Fibroblast of skin of abdomen (primary cell): ENCODE data around the gene FIBP.
"Not testable (repeated sequence)": the region's sequence is repeated elsewhere in the genome, so short reads cannot be mapped to it uniquely, and the experiment has no call there.

Experiments
- DNase-seq: peaks from one replicate; pipeline ENCODE4 v3.0.0-alpha.2; 2013

The FIBP gene

DNA sequence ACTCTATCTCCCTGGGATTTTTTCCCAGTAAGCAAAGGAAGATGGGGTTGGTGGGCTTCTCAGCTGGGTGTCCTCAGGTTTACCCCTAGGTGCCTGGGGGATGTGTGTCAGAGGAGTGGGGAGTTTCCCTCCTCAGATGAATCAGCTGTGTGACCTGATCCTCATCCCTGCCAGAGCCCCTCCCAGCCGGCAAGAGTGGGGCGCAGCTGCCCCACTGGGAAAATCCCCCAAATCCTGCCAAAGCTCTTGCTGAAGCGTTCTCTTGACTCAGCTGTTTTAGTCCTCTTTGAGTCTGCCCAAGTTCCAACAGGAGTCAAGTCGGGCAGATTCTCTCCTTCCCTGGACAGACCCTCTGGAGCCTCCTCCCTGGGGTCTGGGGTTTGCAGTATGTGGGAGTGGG is 24.6 kb upstream of the FIBP start:
- peak; percentile 66 for DNase-seq

DNA sequence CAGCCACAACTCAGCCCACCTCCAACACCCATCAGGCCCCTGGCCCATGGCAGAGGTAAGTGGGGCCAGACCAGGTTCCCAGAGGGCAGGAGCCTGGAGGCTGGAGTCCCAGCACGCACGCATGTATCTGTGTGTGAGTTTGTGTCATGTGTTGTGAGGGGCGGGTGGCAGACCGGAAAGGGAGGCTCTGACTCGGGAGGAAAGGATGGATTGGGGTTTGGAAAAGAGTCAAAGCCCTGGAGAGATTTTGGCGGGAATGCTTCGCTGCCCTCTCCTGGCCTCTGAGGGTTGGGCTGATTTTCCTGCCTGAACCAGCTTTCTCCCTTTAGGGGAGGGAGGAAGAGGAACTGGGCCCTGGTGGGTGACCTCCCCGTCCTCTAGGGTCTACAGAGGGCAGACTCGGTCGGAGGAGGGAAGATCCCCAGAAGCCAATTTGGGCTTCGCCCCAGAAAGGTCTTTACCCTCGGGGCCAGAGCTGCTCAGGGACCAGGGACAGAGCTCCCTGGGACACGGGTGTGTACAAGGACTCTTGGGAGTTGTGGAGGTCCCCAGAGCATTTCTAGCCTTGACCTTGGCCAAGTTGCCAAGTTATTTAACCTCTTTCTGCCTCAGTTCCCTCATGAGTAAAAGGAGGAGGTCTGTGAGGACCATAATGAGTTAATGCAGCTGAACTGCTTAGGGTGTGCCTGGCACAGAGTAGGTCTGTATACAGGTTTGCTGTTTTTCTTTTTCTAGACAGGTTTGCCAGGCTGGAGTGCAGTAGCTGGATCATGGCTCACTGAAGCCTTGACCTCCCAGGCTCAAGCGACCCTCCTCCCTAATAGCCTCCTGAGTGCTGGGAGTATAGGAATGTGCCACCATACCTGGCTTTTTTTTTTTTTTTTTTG is 23.7 kb upstream of the FIBP start:
- DNase-seq: peak; percentile 89

DNA sequence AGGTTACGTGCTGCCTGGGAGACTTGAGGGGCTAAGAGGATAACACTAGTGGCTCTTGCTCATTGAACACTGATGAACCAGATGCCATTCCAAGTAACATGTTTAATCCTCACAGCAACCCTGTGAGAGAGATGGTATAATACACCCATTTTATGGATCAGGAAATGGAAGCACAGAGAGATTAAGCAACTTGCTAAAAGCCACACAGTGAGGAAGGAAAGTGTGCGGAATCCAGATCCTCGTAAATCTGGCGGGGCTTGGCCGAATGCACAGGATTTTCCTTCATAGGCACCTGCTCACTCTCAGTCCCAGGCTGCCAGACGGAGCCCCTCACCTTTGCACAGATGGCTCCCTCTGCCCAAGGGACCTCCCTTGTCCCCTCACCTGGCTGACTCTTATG is 19.6 kb upstream of the FIBP start:
- no peak for DNase-seq

DNA sequence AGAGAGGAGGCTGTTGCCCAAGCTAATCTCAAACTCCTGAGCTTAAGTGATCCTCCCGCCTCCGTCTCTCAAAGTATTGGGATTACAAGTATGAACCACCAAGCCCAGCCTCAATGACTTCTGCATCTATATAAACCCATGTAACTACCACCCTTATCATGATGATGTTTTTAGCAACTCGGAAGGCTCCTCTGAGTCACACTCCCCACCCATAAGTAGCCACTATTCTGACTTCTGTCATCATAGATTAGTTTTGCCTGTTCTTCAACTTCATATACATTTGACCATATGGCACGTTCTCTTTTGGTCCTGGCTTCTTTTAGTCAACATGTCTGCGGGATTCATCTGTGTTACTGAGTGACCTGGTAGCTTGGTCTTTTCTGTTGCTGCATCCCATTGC is 18.3 kb upstream of the FIBP start:
- DNase-seq: no peak

DNA sequence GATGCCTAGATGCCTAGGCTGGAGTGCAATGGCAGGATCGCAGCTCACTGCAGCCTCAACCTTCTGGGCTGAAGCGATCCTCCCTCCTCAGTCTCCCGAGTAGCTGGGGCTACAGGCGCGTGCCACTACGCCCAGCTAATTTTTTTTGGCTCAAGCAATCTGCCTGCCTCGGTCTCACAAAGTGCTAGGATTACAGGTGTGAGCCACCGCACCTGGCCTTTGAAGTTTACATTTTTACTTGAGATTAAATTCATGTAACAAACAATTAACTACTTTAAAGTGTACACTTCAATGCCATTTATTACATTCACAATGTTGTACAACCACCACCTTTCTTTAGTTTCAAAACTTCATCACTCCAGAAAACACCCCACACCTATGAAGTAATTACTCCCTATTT is 15.4 kb upstream of the FIBP start:
- DNase-seq: no peak

DNA sequence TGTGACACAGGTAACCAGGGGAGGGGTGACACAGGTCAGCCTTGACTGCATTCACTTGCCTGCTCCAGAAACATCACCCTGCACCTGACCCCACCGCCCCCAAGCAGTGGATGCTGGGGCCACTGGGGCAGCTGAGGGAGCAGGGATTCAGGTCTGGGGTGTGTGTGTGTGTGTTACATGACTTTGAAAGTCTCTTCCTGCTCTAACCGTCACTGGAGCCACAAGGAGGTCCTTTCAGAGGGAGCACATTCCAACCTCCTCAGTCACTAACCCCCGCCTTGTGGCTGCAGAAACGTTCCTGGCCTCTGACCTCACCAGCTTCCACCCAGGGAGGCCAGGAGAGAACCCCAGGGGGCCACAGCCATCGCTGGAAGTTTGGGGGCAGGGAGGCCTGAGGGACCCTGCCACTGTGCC is 14.8 kb upstream of the FIBP start:
- peak; percentile 91 for DNase-seq

DNA sequence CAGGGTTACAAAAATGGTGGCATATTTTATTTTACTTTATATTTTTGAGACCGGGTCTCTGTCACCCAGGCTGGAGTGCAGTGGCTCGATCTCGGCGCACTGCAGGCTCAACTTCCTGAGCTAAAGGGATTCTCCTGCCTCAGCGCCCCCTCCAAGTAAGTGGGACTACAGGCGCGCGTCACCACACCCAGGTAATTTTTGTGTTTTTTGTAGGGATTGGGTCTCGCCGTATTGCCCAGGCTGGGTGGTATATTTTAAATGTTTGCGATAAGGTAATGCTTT is 12.6 kb upstream of the FIBP start:
- DNase-seq: no peak

DNA sequence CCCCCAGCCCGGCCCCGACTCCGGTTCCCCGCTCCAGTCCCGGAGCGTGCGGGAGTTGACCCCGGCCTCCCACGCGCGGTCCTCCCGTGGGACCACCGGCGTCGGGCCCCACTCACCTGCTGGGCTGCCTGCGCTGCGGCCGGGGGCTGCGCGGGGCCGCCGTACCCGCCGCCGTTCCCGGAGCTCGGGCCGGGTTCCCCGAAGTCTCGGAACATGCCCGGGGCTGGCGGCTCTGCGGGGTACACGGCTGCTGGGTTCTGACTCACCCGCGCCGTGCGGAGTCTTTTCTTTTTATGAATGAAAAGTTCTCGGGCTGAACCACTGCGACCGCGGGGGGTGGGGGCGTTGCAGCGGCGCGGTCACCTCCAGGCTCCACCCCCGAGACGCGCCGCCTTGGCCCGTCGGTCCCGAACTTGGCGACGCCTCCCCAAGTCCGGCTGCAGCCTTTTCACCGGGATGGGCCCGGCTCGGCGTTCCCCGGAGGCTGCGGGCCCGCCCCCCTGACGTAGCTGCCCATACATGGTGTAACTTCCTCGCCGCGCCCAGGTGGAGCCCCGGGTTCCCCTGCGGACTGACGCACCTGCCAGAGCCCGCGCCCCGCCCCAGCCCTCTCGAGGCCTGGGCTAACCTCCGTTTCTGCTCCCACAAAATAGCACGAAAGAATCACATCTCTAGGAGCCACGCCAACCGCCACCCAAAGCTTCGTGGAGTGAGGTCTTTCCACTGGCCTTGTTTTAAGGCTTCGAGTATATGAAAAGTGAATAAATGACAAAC is 12.0 kb upstream of the FIBP start, which contains the start of gene FOSL1:
Gene FOSL1, minus strand, starts transcription at position 264 of the 774 bp plus-strand sequence. Its CDS starts 49 bp downstream, at position 215.
- DNase-seq: peak; percentile 95

DNA sequence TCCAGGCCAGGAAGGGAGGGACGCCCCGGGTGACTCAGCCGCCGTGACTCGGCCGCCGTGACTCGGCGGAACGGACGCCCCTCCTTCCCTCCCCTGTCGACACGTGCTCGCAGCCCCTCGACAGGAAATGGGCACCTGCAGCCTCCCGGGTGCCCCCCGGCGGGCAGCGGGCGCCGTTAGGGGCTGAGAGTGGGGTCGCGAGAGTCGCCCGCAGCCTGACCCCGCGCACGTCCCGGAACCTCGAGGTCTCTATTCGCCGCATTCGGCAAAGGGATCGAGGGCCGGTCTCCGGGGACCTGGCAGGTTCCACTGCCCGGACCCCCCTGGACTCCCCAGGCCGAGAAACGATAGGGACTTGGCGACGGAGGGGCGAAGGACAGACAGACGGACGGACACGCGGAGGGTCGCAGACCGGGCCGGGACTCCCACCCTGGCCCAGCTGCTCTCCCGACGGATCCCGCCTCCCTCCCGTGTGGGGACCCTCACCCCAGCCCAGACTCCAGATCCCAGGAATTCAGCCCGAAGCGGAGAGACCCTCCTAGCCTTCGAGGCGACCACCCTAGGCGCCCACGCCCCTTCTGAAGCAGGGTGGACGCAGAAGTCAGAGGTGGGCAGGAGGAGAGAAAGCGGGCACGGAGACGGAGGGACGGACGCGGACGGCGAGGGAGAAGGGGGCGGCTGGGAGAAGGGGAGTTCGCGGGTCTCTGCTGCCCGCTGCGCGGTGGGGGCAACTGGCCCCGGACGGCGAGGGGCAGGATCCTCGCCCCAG is 11.3 kb upstream of the FIBP start:
- DNase-seq: peak; percentile 79

DNA sequence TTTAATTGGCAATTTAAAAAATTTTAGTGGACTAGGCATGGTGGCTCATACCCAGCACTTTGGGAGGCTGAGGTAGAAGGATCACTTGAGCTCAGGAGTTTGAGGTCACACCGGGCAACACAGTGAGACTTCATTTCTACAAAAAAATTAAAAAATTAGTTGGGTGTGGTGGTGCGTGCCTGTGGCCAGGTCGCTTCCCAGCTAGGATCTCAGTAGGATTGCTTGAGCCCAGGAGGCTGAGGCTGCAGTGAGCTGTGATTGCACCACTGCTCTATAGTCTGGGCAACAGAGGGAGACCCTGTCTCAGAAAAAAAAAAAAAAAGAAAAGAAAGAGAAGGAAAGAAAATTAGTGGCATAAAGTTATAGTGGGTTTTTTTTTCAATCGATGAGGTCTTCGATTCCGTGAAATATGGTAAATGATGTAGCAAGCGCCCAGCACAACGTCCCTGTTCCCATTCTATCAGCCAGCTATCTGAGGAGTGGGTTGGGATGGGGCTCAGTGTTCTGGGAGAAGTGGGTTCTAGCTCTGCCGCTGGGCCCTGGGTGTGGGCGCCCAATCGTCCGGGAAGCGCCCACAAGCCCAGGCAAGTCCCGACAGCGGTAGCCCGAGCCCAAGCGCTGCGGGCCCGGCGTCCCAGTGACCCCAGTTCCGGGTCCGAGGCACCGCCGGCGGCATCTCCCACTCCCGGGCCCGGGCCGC is 10.5 kb upstream of the FIBP start:
- no peak for DNase-seq

DNA sequence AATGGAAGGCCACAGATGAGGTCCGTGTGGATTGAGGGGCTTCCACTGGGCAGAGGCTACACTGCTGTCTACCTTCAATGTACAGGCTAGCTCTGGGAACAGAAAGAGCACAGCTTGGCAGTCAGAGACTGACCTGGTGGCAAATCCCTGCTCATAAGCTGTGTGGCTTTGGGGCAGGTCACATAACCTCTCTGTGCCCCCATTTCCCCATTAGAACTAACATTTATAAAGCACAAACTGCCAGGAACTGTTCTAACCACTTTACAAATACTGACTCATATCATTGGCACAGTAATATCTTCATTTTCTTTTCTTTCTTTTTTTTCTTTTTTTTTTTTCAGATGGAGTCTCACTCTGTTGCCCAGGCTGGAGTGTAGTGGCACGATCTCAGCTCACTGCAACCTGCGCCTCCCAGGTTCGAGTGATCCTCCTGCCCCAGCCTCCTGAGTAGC is 8.8 kb upstream of the FIBP start:
- DNase-seq: no peak

DNA sequence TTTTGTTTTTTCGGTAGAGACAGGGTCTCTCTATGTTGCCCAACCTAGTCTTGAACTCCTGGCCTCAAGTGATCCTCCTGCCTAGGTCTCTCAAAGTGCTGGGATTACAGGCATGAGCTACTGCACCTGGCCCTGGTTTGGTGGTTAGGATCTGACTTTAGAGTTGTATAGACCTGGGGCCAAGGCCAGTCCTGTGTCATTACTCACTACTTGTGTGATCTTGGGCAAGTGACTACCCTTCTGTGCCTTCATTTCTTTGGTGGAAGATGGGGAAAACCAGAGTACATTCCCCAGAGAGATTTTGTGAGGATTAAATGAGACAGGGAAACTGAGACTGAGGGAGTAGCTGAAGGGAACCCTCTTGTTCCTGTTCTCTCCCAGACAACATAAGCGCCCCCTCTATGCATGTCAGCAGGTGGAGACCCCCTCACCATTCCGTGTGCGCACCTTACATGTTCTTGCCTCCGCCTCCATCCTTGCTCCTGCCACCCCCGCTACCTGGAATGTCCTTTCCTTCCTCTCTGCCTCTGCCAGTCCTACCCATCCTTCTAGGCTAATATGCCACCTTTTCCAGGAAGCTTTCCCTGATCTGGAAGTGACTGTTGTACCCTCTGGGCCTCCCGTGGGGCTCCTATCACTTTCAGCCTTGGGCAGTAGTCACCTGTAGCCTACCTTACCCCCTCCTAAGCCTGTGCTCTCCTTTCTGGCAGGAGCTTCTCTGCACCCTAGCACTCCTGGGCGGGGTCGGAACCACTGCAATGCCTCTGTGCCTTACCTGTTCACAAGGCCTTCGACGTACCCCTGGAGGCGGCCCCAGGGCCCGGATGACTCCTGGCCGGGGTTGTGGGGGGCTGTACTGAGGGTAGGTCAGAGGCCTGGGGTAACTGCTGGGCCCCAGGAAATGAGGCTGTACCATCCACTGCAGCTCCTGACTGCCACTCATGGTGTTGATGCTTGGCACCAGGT is 8.0 kb upstream of the FIBP start:
- DNase-seq: no peak

DNA sequence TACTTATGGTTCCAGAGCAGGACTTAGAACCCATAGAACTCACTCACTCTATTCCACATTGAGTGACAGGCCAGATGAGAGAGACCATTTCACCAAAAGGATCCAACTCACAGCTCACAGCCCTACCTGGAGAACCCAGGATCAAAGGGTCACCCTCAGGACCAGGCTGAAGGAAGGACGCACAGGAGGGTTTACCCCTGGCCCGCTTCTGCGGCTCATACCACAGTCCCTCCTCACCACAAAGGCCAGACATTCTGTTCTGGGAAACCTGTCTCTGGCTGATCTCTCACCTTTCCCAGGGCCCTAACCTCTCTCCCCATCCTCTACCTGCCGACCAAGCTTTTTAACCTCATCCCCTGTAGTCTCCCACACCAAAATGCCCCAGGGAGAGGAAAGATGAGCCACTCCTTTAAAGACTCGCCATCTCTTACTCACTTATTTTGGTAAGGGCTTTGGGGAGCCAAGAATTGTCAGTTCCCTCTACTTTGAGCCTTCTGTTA is 7.3 kb upstream of the FIBP start:
- DNase-seq: no peak

DNA sequence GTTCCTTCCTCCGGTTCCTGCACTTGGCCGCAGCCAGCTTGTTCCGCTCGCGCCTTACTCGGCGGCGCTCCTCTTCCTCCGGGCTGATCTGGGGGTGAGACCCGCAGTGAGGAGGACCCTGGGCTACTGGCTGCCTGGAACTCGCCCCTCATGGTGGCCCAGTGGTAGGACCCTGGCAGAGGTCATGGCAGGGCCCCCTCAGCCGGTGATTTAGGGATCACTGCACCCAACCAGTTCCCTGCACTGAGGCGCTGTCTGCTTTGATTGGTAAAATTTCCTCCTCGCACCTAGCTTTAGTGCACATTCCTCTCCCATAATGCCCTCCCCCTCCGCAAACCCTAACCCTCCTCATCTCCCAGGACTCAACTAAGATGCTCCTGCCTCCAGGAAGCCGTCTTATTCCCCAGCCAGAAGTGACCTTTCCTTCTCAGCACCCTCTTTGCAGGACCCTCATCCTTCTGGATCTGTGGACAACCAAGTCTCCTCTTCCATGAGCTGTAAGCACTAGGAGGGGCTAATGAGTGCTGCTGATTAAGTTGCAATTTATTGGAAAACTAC is 5.8 kb upstream of the FIBP start:
- no peak for DNase-seq

DNA sequence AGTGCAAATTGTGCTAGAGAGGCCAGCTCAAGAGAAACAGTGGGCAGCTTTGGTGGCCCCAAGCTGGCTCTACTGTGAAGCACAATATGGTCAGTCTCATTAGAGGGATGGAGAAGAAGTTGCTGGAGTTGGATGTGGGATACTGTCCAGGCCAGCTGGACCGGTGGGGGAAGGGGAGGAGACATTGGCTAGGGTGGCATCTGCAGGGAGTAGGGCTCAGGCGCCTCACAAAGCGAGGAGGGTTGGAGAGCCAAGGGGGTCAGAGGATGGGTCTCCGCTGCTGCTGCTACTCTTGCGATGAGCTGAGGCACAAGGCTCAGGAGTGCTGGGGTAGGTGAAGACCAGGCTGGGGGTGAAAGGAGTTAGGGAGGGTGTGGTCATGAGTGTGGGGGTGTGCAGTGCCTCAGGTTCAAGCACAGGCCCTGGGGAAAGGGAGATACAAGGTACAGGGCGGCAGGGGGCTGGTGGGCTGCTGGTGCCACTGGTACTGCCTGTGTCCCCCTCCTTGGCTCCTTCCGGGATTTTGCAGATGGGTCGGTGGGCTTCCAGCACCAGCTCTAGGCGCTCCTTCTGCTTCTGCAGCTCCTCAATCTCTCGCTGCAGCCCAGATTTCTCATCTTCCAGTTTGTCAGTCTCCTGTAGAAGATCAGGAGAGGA is 4.5 kb upstream of the FIBP start:
- DNase-seq: no peak

DNA sequence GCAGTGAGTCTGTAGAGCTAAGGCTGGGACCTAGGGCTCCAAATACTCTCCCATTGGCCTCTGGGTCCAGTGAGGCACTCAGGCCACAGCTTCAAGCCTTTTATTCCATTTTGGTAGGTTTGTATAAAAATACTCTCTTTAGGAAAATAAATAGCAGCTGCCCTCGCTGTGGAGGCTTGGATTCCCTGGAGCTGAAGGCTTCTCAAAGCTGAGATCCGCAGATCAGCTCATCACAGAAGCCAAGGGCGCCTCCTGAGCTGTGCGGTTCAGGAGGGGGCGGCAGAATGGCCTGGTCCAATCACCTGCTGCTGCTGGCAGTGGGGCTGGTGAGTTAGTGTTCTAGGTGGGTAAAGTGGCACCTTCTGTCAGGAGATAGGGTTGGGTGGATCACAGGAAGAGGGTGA is 3.9 kb upstream of the FIBP start:
- DNase-seq: not testable (repeated sequence)

DNA sequence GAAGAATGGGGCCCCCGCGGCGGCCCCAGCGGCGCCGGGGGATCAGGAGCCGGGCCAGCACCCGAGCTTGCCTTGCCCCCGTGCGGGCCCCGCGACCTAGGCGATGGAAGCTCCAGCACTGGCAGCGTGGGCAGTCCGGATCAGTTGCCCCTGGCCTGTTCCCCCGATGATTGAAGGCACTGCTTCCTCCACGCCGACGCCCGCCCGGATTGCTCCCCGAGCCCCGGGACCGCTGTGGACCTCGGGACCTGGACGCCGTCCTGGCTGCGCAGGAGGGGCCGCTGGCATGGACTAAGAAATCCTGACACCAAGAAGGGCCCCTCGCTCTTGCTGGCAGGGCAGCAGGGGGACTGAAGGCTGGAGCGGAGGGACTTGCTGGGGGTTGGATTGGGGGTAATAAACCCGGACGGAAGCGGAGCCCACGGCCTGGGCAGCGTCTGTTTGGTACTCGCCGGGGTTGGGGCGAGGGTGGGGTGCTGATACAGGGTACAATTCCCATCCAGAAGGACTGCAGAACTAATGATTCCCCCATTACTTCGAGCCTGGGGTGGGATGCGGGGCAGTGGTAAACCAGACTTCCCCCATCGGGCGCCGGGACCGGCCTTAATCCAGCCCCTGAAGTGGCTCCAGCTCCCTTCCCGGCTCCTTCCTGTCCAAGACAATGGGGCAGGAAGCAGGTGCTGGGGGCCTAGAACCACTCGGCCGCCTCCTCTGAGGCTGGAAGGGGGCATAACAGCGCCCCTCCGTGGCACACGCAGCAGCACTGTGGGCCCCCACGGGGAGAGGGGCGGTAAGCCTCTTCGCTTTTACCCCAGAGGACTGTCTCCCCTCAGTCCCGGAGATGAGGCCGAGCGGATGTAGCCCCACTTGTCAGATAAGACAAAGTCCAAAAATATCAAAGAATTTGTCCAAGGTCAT is 3.2 kb upstream of the FIBP start:
- DNase-seq: no peak

DNA sequence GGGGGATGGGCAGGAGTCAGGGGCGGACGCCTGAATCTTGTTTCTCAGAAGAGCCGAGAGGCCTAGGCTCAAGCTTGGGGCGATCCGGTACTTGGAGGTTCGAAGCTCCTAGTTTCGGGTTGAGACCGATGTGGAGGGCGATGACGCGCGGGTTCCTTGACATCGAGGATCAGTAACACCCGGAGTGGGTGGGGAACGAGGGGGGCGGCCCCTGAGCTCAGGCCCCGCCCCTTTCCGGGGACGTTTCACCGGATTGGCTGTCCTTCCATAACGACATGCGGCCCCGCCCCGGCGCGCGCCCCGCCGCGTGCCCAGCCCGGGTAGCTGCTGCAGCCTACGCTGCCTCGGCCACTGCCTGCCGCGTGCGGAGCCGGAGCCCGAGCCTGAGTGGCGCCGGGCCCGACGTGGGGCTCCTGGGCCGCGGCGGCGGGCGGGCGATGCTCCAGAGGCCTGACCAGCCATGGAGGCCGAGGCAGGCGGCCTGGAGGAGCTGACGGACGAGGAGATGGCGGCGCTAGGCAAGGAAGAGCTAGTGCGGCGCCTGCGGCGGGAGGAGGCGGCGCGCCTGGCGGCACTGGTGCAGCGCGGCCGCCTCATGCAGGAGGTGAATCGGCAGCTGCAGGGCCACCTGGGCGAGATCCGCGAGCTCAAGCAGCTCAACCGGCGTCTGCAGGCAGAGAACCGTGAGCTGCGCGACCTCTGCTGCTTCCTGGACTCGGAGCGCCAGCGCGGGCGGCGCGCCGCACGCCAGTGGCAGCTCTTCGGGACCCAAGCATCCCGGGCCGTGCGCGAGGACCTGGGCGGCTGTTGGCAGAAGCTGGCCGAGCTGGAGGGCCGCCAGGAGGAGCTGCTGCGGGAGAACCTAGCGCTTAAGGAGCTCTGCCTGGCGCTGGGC is 2.3 kb upstream of the FIBP start, which contains the start of gene CCDC85B:
Gene CCDC85B, plus strand, starts transcription at position 350 of the 895 bp plus-strand sequence. Its CDS starts 111 bp downstream, at position 461.
- peak; percentile 96 for DNase-seq
